ENCODE measurements around the gene CENATAC.
"Not testable (repeated sequence)": the region's sequence is repeated elsewhere in the genome, so short reads cannot be mapped to it uniquely, and the experiment has no call there.

CENATAC gene

DNA sequence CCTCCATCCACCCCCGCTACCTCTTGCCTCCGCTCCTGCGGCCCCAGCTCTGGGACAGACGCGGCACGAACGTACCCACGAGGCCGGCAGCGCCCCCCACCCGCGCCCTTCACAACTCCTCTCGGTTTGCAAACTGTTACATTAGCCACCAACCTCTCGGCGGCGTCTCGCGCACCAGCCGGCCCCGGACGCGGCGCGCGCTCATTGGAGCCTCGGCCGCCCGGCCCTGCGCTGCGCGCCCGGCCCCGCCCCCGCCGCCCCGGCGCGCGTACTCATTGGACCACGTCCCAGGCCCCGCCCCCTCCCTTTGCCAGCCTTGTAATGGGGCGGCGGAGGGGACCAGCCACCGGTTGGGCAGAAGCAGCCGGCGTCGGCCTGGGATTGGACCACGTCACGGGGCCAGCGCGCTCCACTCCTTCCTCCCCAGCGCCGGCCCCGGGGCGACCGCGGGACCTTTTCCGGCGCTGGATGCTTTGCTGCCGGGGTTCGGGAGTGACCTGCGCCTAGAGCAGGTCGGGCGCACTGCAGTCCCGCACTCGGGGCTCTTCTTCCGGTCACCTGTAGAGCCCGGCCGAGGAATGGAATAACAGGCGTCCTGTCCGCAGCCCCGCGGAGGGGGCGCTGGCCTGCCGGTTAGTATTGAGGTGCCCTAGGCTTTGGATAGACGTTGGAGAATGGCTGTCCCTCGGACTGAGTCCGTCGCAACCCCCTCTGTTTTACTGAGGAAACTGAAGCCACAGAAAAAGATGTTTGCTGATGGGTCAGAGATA lies 59.2 kb downstream of the CENATAC start, which contains the start of gene HYOU1:
TSS of gene HYOU1 (minus strand) at position 206 of the 770 bp plus-strand sequence. CDS start 1,045 bp downstream, outside the sequence.
- peak; percentile 90 for DNase-seq

DNA sequence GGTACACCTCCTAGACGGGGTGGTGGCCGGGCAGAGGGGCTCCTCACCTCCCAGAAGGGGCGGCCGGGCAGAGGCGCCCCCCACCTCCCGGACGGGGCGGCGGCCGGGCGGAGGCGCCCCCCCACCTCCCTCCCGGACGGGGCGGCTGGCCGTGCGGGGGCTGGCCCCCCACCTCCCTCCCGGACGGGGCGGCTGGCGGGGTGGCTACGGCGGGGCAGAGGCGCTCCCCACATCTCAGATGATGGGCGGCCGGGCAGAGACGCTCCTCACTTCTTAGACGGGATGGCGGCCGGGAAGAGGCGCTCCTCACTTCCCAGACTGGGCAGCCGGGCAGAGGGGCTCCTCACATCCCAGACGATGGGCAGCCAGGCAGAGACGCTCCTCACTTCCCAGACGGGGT lies 61.2 kb downstream of the CENATAC start:
- not testable (repeated sequence) for DNase-seq

- DNase-seq: no peak
Observed at GRCh38 chr11:119061256-119061655, 63.3 kb downstream of the CENATAC start.

DNA sequence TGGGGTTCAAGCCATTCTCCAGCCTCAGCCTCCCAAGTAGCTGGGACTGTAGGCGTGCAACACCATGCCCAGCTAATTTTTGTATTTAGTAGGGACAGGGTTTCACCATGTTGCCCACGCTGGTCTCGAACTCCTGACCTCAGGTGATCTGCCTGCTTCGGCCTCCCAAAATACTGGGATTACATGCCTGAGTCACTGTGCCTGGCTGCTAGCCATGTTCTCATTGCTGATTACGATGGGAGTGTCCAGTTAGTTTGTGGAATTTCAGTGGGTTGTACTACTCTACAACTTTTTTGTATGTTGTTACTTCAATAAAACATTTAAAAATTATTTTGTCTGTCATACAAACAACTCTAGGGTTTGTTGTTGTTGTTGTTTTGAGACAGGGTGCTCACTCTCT lies 64.8 kb downstream of the CENATAC start:
- no peak for DNase-seq

DNA sequence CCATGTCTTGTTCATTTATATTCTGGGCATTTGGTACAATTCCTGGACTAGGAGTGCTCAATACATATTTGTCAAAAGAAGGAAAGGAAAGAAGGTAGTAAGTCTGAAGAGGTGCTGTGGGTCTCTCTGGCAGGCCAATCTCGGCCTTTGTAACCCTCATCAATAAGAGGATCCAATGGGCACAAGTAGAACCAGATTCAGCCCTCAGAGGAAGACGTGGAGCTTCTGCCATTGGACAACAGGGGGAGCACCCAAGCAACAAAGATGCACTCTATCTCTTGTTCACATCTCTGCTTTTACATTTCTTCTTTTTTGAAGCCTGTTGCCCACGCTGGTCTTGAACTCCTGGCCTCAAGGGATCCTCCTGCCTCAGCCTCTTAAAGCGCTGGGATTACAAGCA lies 67.4 kb downstream of the CENATAC start:
- DNase-seq: no peak
